H1 (cell line): ENCODE data around the gene ARMH1. TPM values are rescaled to one million over a fixed set of nuclear protein-coding genes. Genes with fewer than 3 reads are reported as not detected.

Source experiments
- CTCF ChIA-PET: fragments of 300-600 bp; sonication (Branson Sonifier 250); formaldehyde crosslinking; loops from one replicate; lab custom pipeline; 2021; ENCODE audit not compliant: partially characterized antibody; lab: Charles Lee
- POLR2A ChIA-PET: fragments of 300-600 bp; sonication (Branson Sonifier 250); formaldehyde crosslinking; loops from one replicate; lab custom pipeline; 2021; ENCODE audit warnings: inconsistent platforms; ENCODE audit not compliant: partially characterized antibody; lab: Charles Lee
- DNase-seq, 2 experiments: peaks; one replicate each; pipeline versions ENCODE4 v3.0.0 to v3.0.0-alpha.2; 2010 to 2022; ENCODE audit warnings: low spot score in 2 of 2, low read depth in 1 of 2, mixed read lengths in 1 of 2
- FAIRE-seq: peaks from 2 replicates; lab custom pipeline; 2011; peaks lifted over from hg19 to GRCh38; lab: Jason Lieb, UNC
- H2AFZ ChIP-seq: 2 replicates; pipeline ENCODE4 v1.8.1; 2012; ENCODE audit warnings: low read length, inconsistent platforms
- H2AK5ac ChIP-seq: 2 replicates; pipeline ENCODE4 v1.6.1; 2013; ENCODE audit warnings: low read depth, low read length
- H2BK120ac ChIP-seq: replicated peaks from 2 replicates; pipeline ENCODE3; 2013; ENCODE audit warnings: low read depth, low read length, inconsistent platforms
- H2BK12ac ChIP-seq: 2 replicates; pipeline ENCODE4 v1.6.1; 2013; ENCODE audit warnings: low read depth, low read length
- H2BK15ac ChIP-seq: 2 replicates; pipeline ENCODE4 v1.6.1; 2013; ENCODE audit warnings: low read length
- H2BK20ac ChIP-seq: 2 replicates; pipeline ENCODE4 v1.6.1; 2013; ENCODE audit warnings: low read length
- H2BK5ac ChIP-seq: 2 replicates; pipeline ENCODE4 v1.6.1; 2013; ENCODE audit warnings: low read depth, low read length
- H3K14ac ChIP-seq: 2 replicates; pipeline ENCODE4 v1.6.1; 2013; ENCODE audit warnings: inconsistent platforms; ENCODE audit not compliant: insufficient read length
- H3K18ac ChIP-seq: 2 replicates; pipeline ENCODE4 v1.6.1; 2013; ENCODE audit warnings: low read length; ENCODE audit errors: extremely low read depth
- H3K23ac ChIP-seq: 2 replicates; pipeline ENCODE4 v1.6.1; 2013; ENCODE audit warnings: inconsistent platforms; ENCODE audit not compliant: insufficient read length
- H3K23me2 ChIP-seq: 2 replicates; pipeline ENCODE4 v1.6.1; 2013; ENCODE audit warnings: low read depth, low read length
- H3K27ac ChIP-seq: 2 replicates; pipeline ENCODE4 v1.6.1; 2011; ENCODE audit warnings: low read depth, low read length, inconsistent platforms
- H3K27me3 ChIP-seq, 4 experiments: replicated peaks in 1 of 4; 1 replicate in 1 of 4; 2 replicates in 3 of 4; pipeline versions ENCODE4 v1.6.1 to v1.8.1; 2011 to 2013; ENCODE audit warnings: low read length in 3 of 4, mild to moderate bottlenecking in 3 of 4, inconsistent platforms in 2 of 4, mixed read lengths in 2 of 4, moderate library complexity in 1 of 4; ENCODE audit not compliant: control insufficient read depth in 3 of 4, insufficient read depth in 3 of 4; ENCODE audit errors: extremely low read depth in 1 of 4
- H3K36me3 ChIP-seq, 4 experiments: 2 replicates each; pipeline versions ENCODE4 v1.6.1 to v1.8.1; 2011 to 2013; ENCODE audit warnings: mild to moderate bottlenecking in 4 of 4, low read length in 3 of 4, moderate library complexity in 2 of 4, control low read depth in 1 of 4, inconsistent platforms in 1 of 4; ENCODE audit not compliant: insufficient read depth in 4 of 4, control insufficient read depth in 2 of 4
- H3K4ac ChIP-seq: replicated peaks from 2 replicates; pipeline ENCODE3; 2013; ENCODE audit warnings: low read length, low read depth, mixed read lengths, inconsistent platforms; ENCODE audit not compliant: insufficient read length
- H3K4me1 ChIP-seq, 4 experiments: replicated peaks in 1 of 4; 1 replicate in 1 of 4; 2 replicates in 3 of 4; pipeline versions ENCODE4 v1.6.1 to v1.8.1; 2011 to 2013; ENCODE audit warnings: low read length in 3 of 4, inconsistent platforms in 2 of 4, mixed read lengths in 1 of 4; ENCODE audit not compliant: insufficient read depth in 4 of 4, control insufficient read depth in 3 of 4
- H3K4me2 ChIP-seq, 2 experiments: 2 replicates each; pipeline versions ENCODE4 v1.6.1 to v1.8.1; 2011 to 2013; ENCODE audit warnings: low read depth in 2 of 2, low read length in 2 of 2, control low read depth in 1 of 2, inconsistent platforms in 1 of 2, mild to moderate bottlenecking in 1 of 2; ENCODE audit not compliant: insufficient read depth in 1 of 2
- H3K4me3 ChIP-seq, 4 experiments: fragments of 200-600, 300-600 bp in 1 of 4; sonication (generic), shearing (Covaris generic), sonication (Bioruptor Twin) in 1 of 4; 2 replicates each; pipeline versions ENCODE4 v1.5.1 to v1.8.1; 2011 to 2016; ENCODE audit warnings: low read length in 4 of 4, low read depth in 3 of 4, control low read depth in 2 of 4, inconsistent platforms in 2 of 4, mild to moderate bottlenecking in 2 of 4, mixed read lengths in 1 of 4, moderate library complexity in 1 of 4; ENCODE audit not compliant: insufficient read depth in 2 of 4; ENCODE audit errors: extremely low read depth in 1 of 4
- H3K56ac ChIP-seq: replicated peaks from 2 replicates; pipeline ENCODE3; 2013; ENCODE audit warnings: low read depth, mild to moderate bottlenecking, mixed read lengths, low read length, inconsistent platforms; ENCODE audit not compliant: insufficient read length
- H3K79me1 ChIP-seq: 2 replicates; pipeline ENCODE4 v1.6.1; 2013; ENCODE audit warnings: low read depth, low read length, control low read depth
- H3K79me2 ChIP-seq, 2 experiments: 2 replicates each; pipeline versions ENCODE4 v1.6.1 to v1.8.1; 2012 to 2013; ENCODE audit warnings: low read length in 2 of 2, mild to moderate bottlenecking in 2 of 2, inconsistent platforms in 1 of 2; ENCODE audit not compliant: insufficient read depth in 2 of 2, control insufficient read depth in 1 of 2
- H3K9ac ChIP-seq, 4 experiments: replicated peaks in 1 of 4; 1 replicate in 1 of 4; 2 replicates in 3 of 4; pipeline versions ENCODE4 v1.6.1 to v1.8.1; 2011 to 2013; ENCODE audit warnings: low read depth in 3 of 4, low read length in 3 of 4, control low read depth in 2 of 4, mild to moderate bottlenecking in 2 of 4, moderate library complexity in 2 of 4, inconsistent platforms in 1 of 4; ENCODE audit errors: extremely low read depth in 1 of 4
- H3K9me3 ChIP-seq, 2 experiments: 2 replicates each; pipeline versions ENCODE4 v1.6.1 to v1.8.1; 2012 to 2013; ENCODE audit warnings: mild to moderate bottlenecking in 2 of 2, moderate library complexity in 2 of 2, control low read depth in 1 of 2, inconsistent platforms in 1 of 2, low read depth in 1 of 2, low read length in 1 of 2, mixed read lengths in 1 of 2; ENCODE audit not compliant: insufficient read depth in 2 of 2
- H4K20me1 ChIP-seq, 2 experiments: replicated peaks in 1 of 2; 2 replicates each; pipeline versions ENCODE3 to v1.8.1; 2011 to 2013; ENCODE audit warnings: inconsistent platforms in 2 of 2, low read length in 2 of 2, mild to moderate bottlenecking in 1 of 2; ENCODE audit not compliant: insufficient read depth in 2 of 2, control insufficient read depth in 1 of 2
- H4K5ac ChIP-seq: 2 replicates; pipeline ENCODE4 v1.6.1; 2013; ENCODE audit warnings: low read length, low read depth, mixed read lengths, inconsistent platforms; ENCODE audit not compliant: insufficient read length
- H4K8ac ChIP-seq: 2 replicates; pipeline ENCODE4 v1.8.0; 2013; ENCODE audit warnings: mild to moderate bottlenecking, moderate library complexity, low read length, inconsistent platforms; ENCODE audit not compliant: insufficient read depth; ENCODE audit errors: extremely low read depth
- H4K91ac ChIP-seq: replicated peaks from 2 replicates; pipeline ENCODE3; 2013; ENCODE audit warnings: low read length, mixed read lengths, inconsistent platforms; ENCODE audit not compliant: insufficient read length
- CREB1 ChIP-seq: IDR thresholded peaks from 2 replicates; pipeline ENCODE4 v1.6.1; 2012; ENCODE audit warnings: inconsistent platforms
- EZH2 ChIP-seq: fragments of 200-600 bp; sonication (generic); IDR thresholded peaks from 2 replicates; pipeline ENCODE4 v1.7.1; 2012; ENCODE audit warnings: low read depth, mild to moderate bottlenecking, moderate library complexity, low read length, inconsistent platforms; ENCODE audit not compliant: severe bottlenecking
- FOSL1 ChIP-seq: IDR thresholded peaks from 2 replicates; pipeline ENCODE4 v1.6.1; 2011; ENCODE audit warnings: mild to moderate bottlenecking, low read depth, low read length, moderate library complexity; ENCODE audit not compliant: insufficient read depth
- JUND ChIP-seq: IDR thresholded peaks from 2 replicates; pipeline ENCODE4 v1.6.1; 2011; ENCODE audit warnings: mild to moderate bottlenecking, improper control_type of control experiment, low read length
- KDM1A ChIP-seq: fragments of 200-600, 300-600 bp; sonication (generic); IDR thresholded peaks from 2 replicates; pipeline ENCODE4 v1.7.1; 2016; ENCODE audit warnings: mild to moderate bottlenecking, low read length, borderline replicate concordance
- KDM4A ChIP-seq: IDR thresholded peaks from one replicate; pipeline ENCODE4 v1.7.1; 2012; ENCODE audit warnings: low read depth, mild to moderate bottlenecking, moderate library complexity, low read length, inconsistent platforms; ENCODE audit not compliant: severe bottlenecking
- RXRA ChIP-seq: IDR thresholded peaks from 2 replicates; pipeline ENCODE4 v1.6.1; 2011; ENCODE audit warnings: low read depth, mild to moderate bottlenecking, low read length, moderate library complexity; ENCODE audit not compliant: insufficient read depth
- SAP30 ChIP-seq: fragments of 300-600 bp; sonication (generic); IDR thresholded peaks from 2 replicates; pipeline ENCODE4 v1.7.1; 2012; ENCODE audit warnings: low read length, moderate library complexity, mild to moderate bottlenecking, inconsistent platforms; ENCODE audit not compliant: insufficient read depth, insufficient replicate concordance
- TAF1 ChIP-seq: IDR thresholded peaks from 2 replicates; pipeline ENCODE4 v1.6.1; 2011; ENCODE audit warnings: mild to moderate bottlenecking, low read depth, low read length
- TBP ChIP-seq: IDR thresholded peaks from 2 replicates; pipeline ENCODE4 v1.6.1; 2011; ENCODE audit warnings: low read depth, low read length, improper control_type of control experiment
- TEAD4 ChIP-seq: IDR thresholded peaks from 2 replicates; pipeline ENCODE4 v1.6.1; 2012; ENCODE audit warnings: low read depth, low read length, inconsistent platforms, mixed read lengths
- WGBS, 2 experiments: shearing (Covaris generic) in 1 of 2; methylation state at CpG; one replicate each; pipeline versions ENCODE4 v1.1.6 to v1.1.7; 2013 to 2015; ENCODE audit warnings: low lambda C conversion rate in 2 of 2, mixed read lengths in 2 of 2, inconsistent platforms in 1 of 2, low coverage in 1 of 2, missing lambda C conversion rate in 1 of 2; ENCODE audit not compliant: insufficient replicate concordance in 2 of 2, insufficient coverage in 1 of 2, insufficient read length in 1 of 2; ENCODE audit errors: extremely low coverage in 1 of 2, missing lambda C conversion rate in 1 of 2; 5-methylcytosine and 5-hydroxymethylcytosine counted together
- polyA plus RNA-seq, 7 experiments: library from polyadenylated mRNA; depleted of rRNA in 3 of 7; stranded (reverse) in 5 of 7; unstranded in 2 of 7; fragments of >200 nt in 5 of 7; fragments of 200-250 nt in 2 of 7; gene quantifications; 1 replicate in 5 of 7; 2 replicates in 1 of 7; 4 replicates in 1 of 7; pipeline versions ENCODE4 v1.2.1 to v1.2.3, GENCODE V29; 2011 to 2013; ENCODE audit warnings: missing spikeins in 2 of 7, mixed read lengths in 2 of 7
- total RNA-seq: library from RNA; stranded (reverse); fragmentation: NEBNext Ultra II Directional; extraction: Animal tissue kit (Norgen Biotek cat#: 25700); gene quantifications from 2 replicates; pipeline ENCODE4 v1.2.1, GENCODE V29; 2021
- TF ChIP-seq, protein P1 (sequence below), 3 experiments: IDR thresholded peaks; 1 replicate in 2 of 3; 2 replicates in 1 of 3; pipeline versions ENCODE4 v1.5.1 to v1.6.1; 2011; ENCODE audit warnings: low read length in 3 of 3, mild to moderate bottlenecking in 3 of 3, inconsistent platforms in 2 of 3, low read depth in 1 of 3, moderate library complexity in 1 of 3; ENCODE audit not compliant: insufficient read depth in 1 of 3; ENCODE audit errors: control extremely low read depth in 1 of 3

Gene ARMH1
- total and polyA plus RNA-seq, 2 of the 8 experiments (the other 6 are each of a cell fraction or from before 2014, with no cell fraction given) = 0.82 to 0.85 TPM

DNA sequence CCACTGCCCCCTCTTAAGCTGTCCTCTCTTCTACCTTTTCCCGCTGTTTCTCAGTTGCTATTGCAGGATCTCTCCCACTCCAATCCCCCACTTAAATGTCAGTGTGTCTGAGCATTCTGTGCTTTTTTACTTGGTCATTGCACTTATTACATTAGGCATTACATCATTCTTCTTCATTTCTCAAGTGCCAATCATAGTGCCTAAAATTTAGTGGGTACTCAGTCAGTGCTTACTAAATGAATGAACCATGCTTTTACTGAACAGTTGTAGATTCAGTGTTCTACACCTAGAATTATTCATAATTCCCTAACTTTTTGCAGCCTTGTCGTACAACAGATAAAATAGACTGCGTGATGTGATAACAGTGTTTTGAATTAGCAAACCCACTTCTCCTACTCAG is 19.4 kb downstream of the ARMH1 start:
- Histone ChIP-seq H4K5ac (no peak overlapping the region), H3K23ac (no peak overlapping the region), H4K20me1 (no peaks in the 10 kb centered on the region), H3K4me1 (peaks cover 0 to 7% (median 3%) of the 10 kb centered on the region in 4 experiments; a peak in 3 of 7 replicates), H3K27me3 (no peaks in the 10 kb centered on the region), H2BK5ac (no peak overlapping the region), H2BK20ac (no peak overlapping the region), H3K4me3 (no peak overlapping the region), H2BK120ac (no peak overlapping the region), H3K56ac (no peak overlapping the region), H2BK15ac (no peak overlapping the region), H3K4ac (no peak overlapping the region), H3K23me2 (no peaks in the 10 kb centered on the region), H2AK5ac (no peak overlapping the region), H3K9ac (no peak overlapping the region), H3K79me2 (no peaks in the 10 kb centered on the region), H2BK12ac (no peak overlapping the region), H3K18ac (no peak overlapping the region), H3K79me1 (no peaks in the 10 kb centered on the region), H3K27ac (no peak overlapping the region), H2AFZ (no peak overlapping the region), H3K36me3 (no peaks in the 10 kb centered on the region), H4K8ac (no peak overlapping the region), H3K4me2 (no peak overlapping the region), H4K91ac (no peak overlapping the region), H3K14ac (no peak overlapping the region), H3K9me3 (no peaks in the 10 kb centered on the region)
- no peak for DNase-seq
- CTCF ChIA-PET = interaction anchor here (3.4 kb wide), 1 partner anchor 13 kb away, joined by 15 read pairs; no protein-coding TSS in a partner anchor
- 91% methylated on average over 3 of the region's 3 CpGs; no CpG with 5 or more reads in 1 of the 2 experiments for WGBS, 2 experiments
- FAIRE-seq = no peak
- POLR2A ChIA-PET = no interaction called here
- TF ChIP-seq FOSL1 (no peak), TAF1 (no peak), CREB1 (no peak), TEAD4 (no peak), KDM1A (no peak), TBP (no peak), KDM4A (no peak), SAP30 (no peak), JUND (no peak), EZH2 (no peak), RXRA (no peak)
- TF ChIP-seq, protein P1, sequence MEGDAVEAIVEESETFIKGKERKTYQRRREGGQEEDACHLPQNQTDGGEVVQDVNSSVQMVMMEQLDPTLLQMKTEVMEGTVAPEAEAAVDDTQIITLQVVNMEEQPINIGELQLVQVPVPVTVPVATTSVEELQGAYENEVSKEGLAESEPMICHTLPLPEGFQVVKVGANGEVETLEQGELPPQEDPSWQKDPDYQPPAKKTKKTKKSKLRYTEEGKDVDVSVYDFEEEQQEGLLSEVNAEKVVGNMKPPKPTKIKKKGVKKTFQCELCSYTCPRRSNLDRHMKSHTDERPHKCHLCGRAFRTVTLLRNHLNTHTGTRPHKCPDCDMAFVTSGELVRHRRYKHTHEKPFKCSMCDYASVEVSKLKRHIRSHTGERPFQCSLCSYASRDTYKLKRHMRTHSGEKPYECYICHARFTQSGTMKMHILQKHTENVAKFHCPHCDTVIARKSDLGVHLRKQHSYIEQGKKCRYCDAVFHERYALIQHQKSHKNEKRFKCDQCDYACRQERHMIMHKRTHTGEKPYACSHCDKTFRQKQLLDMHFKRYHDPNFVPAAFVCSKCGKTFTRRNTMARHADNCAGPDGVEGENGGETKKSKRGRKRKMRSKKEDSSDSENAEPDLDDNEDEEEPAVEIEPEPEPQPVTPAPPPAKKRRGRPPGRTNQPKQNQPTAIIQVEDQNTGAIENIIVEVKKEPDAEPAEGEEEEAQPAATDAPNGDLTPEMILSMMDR (IDR thresholded peaks at IDR 0.05; ENCODE audit: control extremely low read depth in 1 of 3, insufficient read depth in 1 of 3, low read depth in 1 of 3, low read length in 3 of 3) = no peak
